Smooth muscle cell (in vitro differentiated cells): ENCODE results near the gene ADD1. TPM values are rescaled to one million over a fixed set of nuclear protein-coding genes. Genes with fewer than 3 reads are reported as not detected.
"Not testable (repeated sequence)": the region's sequence is repeated elsewhere in the genome, so short reads cannot be mapped to it uniquely, and the experiment has no call there.

Source experiments
- DNase-seq: peaks from one replicate; lab custom pipeline; 2025; ENCODE audit not compliant: unreplicated experiment; lab: John Stamatoyannopoulos, UW
- H2AFZ ChIP-seq: fragments of 200-600 bp; sonication (generic); 2 replicates; pipeline ENCODE4 v1.6.0; 2016; ENCODE audit warnings: antibody characterized with exemption, low read depth, mild to moderate bottlenecking
- H3F3A ChIP-seq: fragments of 200-600 bp; sonication (generic); 2 replicates; pipeline ENCODE4 v1.6.0; 2017; ENCODE audit warnings: antibody characterized with exemption, low read depth
- H3K27ac ChIP-seq: fragments of 200-600 bp; sonication (generic); 2 replicates; pipeline ENCODE4 v1.5.1; 2016; ENCODE audit warnings: low read depth, mild to moderate bottlenecking
- H3K27me3 ChIP-seq: fragments of 200-600 bp; sonication (generic); 2 replicates; pipeline ENCODE4 v1.6.1; 2016; ENCODE audit warnings: low read depth, mild to moderate bottlenecking
- H3K36me3 ChIP-seq: fragments of 200-600 bp; sonication (generic); 2 replicates; pipeline ENCODE4 v1.5.1; 2016; ENCODE audit warnings: low read depth
- H3K4me1 ChIP-seq: fragments of 200-600 bp; sonication (generic); 2 replicates; pipeline ENCODE4 v1.5.1; 2016; ENCODE audit warnings: low read depth
- H3K4me2 ChIP-seq: fragments of 200-600 bp; sonication (generic); 2 replicates; pipeline ENCODE4 v1.6.0; 2016; ENCODE audit warnings: mild to moderate bottlenecking
- H3K4me3 ChIP-seq: fragments of 200-600 bp; sonication (generic); 2 replicates; pipeline ENCODE4 v1.5.1; 2016; ENCODE audit warnings: mild to moderate bottlenecking
- H3K79me2 ChIP-seq: fragments of 200-600 bp; sonication (generic); 2 replicates; pipeline ENCODE4 v1.6.0; 2016; ENCODE audit warnings: low read depth, mild to moderate bottlenecking
- H3K9ac ChIP-seq: fragments of 200-600 bp; sonication (generic); 2 replicates; pipeline ENCODE4 v1.6.0; 2016; ENCODE audit warnings: low read depth
- H3K9me3 ChIP-seq: fragments of 200-600 bp; sonication (generic); replicated peaks from 2 replicates; pipeline ENCODE4 v1.5.1; 2016; ENCODE audit warnings: low read depth
- H4K20me1 ChIP-seq: fragments of 200-600 bp; sonication (generic); 2 replicates; pipeline ENCODE4 v1.6.0; 2016; ENCODE audit warnings: low read depth
- WGBS: methylation state at CpG from one replicate; pipeline ENCODE4 v1.1.7; 2016; ENCODE audit warnings: low lambda C conversion rate; 5-methylcytosine and 5-hydroxymethylcytosine counted together
- polyA plus RNA-seq: library from polyadenylated mRNA; unstranded; fragments of >200 nt; fragmentation: Nextera tagmentation; extraction: Ambion mirVana; gene quantifications from 2 replicates; pipeline ENCODE4 v1.2.1, GENCODE V29; 2016
- total RNA-seq: library from RNA; depleted of rRNA; stranded (reverse); fragments of >200 nt; gene quantifications from 2 replicates; pipeline ENCODE4 v1.2.3, GENCODE V29; 2014
- TF ChIP-seq, protein P1 (sequence below): fragments of 200-600 bp; sonication (generic); IDR thresholded peaks from 2 replicates; pipeline ENCODE4 v1.5.1; 2017; ENCODE audit warnings: borderline replicate concordance, mild to moderate bottlenecking, antibody characterized with exemption; ENCODE audit not compliant: insufficient read depth, poor library complexity, severe bottlenecking

The ADD1 gene
- total and polyA plus RNA-seq, 2 experiments from 2014 or later = 109 to 175 TPM

- DNase-seq = no peak
- no peaks in the 10 kb centered on the region for H3F3A ChIP-seq
- H3K27me3 ChIP-seq = no peaks in the 10 kb centered on the region
- peaks cover 16% of the 10 kb centered on the region for H4K20me1 ChIP-seq
- no peak overlapping the region for H3K4me3 ChIP-seq
- TF ChIP-seq, protein P1, sequence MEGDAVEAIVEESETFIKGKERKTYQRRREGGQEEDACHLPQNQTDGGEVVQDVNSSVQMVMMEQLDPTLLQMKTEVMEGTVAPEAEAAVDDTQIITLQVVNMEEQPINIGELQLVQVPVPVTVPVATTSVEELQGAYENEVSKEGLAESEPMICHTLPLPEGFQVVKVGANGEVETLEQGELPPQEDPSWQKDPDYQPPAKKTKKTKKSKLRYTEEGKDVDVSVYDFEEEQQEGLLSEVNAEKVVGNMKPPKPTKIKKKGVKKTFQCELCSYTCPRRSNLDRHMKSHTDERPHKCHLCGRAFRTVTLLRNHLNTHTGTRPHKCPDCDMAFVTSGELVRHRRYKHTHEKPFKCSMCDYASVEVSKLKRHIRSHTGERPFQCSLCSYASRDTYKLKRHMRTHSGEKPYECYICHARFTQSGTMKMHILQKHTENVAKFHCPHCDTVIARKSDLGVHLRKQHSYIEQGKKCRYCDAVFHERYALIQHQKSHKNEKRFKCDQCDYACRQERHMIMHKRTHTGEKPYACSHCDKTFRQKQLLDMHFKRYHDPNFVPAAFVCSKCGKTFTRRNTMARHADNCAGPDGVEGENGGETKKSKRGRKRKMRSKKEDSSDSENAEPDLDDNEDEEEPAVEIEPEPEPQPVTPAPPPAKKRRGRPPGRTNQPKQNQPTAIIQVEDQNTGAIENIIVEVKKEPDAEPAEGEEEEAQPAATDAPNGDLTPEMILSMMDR = no peak
- H3K4me1 ChIP-seq = no peaks in the 10 kb centered on the region
- no peaks in the 10 kb centered on the region for H3K36me3 ChIP-seq
- no peak overlapping the region for H3K4me2 ChIP-seq
- no peak overlapping the region for H2AFZ ChIP-seq
- H3K79me2 ChIP-seq = peaks cover 21% of the 10 kb centered on the region
- H3K9ac ChIP-seq = no peak overlapping the region
- 91% methylated on average over 6 of the region's 6 CpGs for WGBS
- H3K9me3 ChIP-seq = no peaks in the 10 kb centered on the region
- no peak overlapping the region for H3K27ac ChIP-seq
These were observed 69.5 kb downstream of the ADD1 start for GRCh38 chr4:2913168-2913567.

- DNase-seq = no peak
- Histone ChIP-seq H3K4me3 (no peak overlapping the region), H3K36me3 (no peaks in the 10 kb centered on the region), H3K27me3 (no peaks in the 10 kb centered on the region), H4K20me1 (peaks cover 16% of the 10 kb centered on the region), H3K27ac (no peak overlapping the region), H3K9ac (no peak overlapping the region), H3K4me2 (no peak overlapping the region), H2AFZ (no peak overlapping the region), H3K79me2 (peaks cover 33% of the 10 kb centered on the region), H3K4me1 (no peaks in the 10 kb centered on the region), H3K9me3 (no peaks in the 10 kb centered on the region), H3F3A (no peaks in the 10 kb centered on the region)
- TF ChIP-seq, protein P1 = no peak
- WGBS = 98% methylated on average over 16 of the region's 16 CpGs
These were observed 70.8 kb downstream of the ADD1 start for GRCh38 chr4:2914256-2915126.

- Histone ChIP-seq H3K9ac (no peak overlapping the region), H3K9me3 (no peaks in the 10 kb centered on the region), H3K79me2 (peaks cover 46% of the 10 kb centered on the region), H4K20me1 (peaks cover 16% of the 10 kb centered on the region), H3K4me1 (no peaks in the 10 kb centered on the region), H3K4me3 (no peak overlapping the region), H3K36me3 (no peaks in the 10 kb centered on the region), H2AFZ (no peak overlapping the region), H3K4me2 (no peak overlapping the region), H3F3A (no peaks in the 10 kb centered on the region), H3K27me3 (no peaks in the 10 kb centered on the region), H3K27ac (no peak overlapping the region)
- 96% methylated on average over 9 of the region's 9 CpGs for WGBS
- DNase-seq = no peak
- TF ChIP-seq, protein P1 = no peak
These were observed 72.1 kb downstream of the ADD1 start for GRCh38 chr4:2915789-2916188.

GRCh38 chr4:2916696-2917095 lies 73.1 kb downstream of the ADD1 start:
- not testable (repeated sequence) for H3K4me1 ChIP-seq, H3K4me2 ChIP-seq, H3K9ac ChIP-seq, H3K9me3 ChIP-seq, H3K4me3 ChIP-seq, H3K27me3 ChIP-seq, H3K36me3 ChIP-seq, DNase-seq, H3K27ac ChIP-seq, H3F3A ChIP-seq, H2AFZ ChIP-seq
- H4K20me1 ChIP-seq = peaks cover 14% of the 10 kb centered on the region
- 100% methylated on average over 2 of the region's 2 CpGs for WGBS
- H3K79me2 ChIP-seq = peaks cover 53% of the 10 kb centered on the region

DNA sequence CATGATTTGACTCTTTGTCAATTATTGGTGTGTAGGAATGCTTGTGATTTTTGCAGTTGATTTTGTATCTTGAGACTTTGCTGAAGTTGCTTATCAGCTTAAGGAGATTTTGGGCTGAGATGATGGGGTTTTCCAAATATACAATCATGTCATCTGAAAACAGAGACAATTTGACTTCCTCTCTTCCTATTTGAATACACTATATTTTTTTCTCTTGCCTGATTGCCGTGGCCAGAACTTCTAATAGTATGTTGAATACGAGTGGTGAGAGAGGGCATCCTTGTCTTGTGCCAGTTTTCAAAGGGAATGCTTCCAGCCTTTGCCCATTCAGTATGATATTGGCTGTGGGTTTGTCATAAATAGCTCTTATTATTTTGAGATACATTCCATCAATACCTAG lies 74.7 kb downstream of the ADD1 start:
- H4K20me1 ChIP-seq, H3F3A ChIP-seq, DNase-seq, H3K27me3 ChIP-seq, H3K9ac ChIP-seq, H3K27ac ChIP-seq, H3K4me2 ChIP-seq, H3K4me3 ChIP-seq, H3K9me3 ChIP-seq, H3K36me3 ChIP-seq, H2AFZ ChIP-seq: not testable (repeated sequence)
- peaks cover 12% of the 10 kb centered on the region for H3K4me1 ChIP-seq
- peaks cover 53% of the 10 kb centered on the region for H3K79me2 ChIP-seq
- WGBS = 98% methylated on average over 2 of the region's 2 CpGs

- H3K27ac ChIP-seq, H2AFZ ChIP-seq, H3K4me2 ChIP-seq, H3K4me3 ChIP-seq, H3K9ac ChIP-seq, H4K20me1 ChIP-seq, H3K36me3 ChIP-seq, DNase-seq, H3F3A ChIP-seq, H3K9me3 ChIP-seq, H3K27me3 ChIP-seq: not testable (repeated sequence)
- Histone ChIP-seq H3K79me2 (peaks cover 53% of the 10 kb centered on the region), H3K4me1 (peaks cover 12% of the 10 kb centered on the region)
- 97% methylated on average over 8 of the region's 8 CpGs for WGBS
These were observed 75.1 kb downstream of the ADD1 start for GRCh38 chr4:2918714-2919113.
